VCaP (cell line): ENCODE results near the gene RAC2.

Source experiments
- H3K27ac ChIP-seq: fragments of 450-650 bp; 2 replicates; pipeline ENCODE4 v1.5.1; 2017
- TF ChIP-seq, protein P1 (sequence below): fragments of 450-650 bp; conservative IDR thresholded peaks from 2 replicates; pipeline ENCODE4 v1.5.1; 2017; ENCODE audit warnings: mild to moderate bottlenecking, moderate library complexity

Gene RAC2

DNA sequence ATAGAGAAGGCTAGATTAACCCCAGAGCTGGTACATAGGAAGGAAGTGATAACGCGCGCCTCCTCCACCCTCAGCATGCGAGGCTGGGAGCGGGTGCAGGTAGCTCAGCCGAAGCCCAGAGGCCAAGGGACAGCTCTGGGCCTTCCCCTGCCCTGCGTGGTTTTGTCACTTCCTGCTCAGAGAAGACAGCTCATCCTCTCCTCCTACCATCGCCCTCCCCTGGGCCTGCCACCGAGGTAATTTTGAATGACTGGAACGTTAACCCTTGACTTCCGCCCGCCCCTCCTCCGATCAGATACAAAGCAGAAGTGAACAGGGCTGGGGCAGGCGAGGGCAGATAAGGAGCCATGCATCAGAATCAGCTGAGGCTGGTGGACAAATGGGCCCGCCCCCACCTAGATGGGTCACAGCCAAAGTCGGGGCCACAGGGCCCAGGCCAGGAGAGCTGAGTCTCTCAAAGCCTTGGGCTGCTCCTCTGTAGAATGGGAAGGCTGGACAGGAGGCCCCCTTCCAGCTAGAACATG lies 1.6 kb downstream of the RAC2 start:
- no peak overlapping the region for H3K27ac ChIP-seq
- TF ChIP-seq, protein P1, sequence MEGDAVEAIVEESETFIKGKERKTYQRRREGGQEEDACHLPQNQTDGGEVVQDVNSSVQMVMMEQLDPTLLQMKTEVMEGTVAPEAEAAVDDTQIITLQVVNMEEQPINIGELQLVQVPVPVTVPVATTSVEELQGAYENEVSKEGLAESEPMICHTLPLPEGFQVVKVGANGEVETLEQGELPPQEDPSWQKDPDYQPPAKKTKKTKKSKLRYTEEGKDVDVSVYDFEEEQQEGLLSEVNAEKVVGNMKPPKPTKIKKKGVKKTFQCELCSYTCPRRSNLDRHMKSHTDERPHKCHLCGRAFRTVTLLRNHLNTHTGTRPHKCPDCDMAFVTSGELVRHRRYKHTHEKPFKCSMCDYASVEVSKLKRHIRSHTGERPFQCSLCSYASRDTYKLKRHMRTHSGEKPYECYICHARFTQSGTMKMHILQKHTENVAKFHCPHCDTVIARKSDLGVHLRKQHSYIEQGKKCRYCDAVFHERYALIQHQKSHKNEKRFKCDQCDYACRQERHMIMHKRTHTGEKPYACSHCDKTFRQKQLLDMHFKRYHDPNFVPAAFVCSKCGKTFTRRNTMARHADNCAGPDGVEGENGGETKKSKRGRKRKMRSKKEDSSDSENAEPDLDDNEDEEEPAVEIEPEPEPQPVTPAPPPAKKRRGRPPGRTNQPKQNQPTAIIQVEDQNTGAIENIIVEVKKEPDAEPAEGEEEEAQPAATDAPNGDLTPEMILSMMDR: no peak

DNA sequence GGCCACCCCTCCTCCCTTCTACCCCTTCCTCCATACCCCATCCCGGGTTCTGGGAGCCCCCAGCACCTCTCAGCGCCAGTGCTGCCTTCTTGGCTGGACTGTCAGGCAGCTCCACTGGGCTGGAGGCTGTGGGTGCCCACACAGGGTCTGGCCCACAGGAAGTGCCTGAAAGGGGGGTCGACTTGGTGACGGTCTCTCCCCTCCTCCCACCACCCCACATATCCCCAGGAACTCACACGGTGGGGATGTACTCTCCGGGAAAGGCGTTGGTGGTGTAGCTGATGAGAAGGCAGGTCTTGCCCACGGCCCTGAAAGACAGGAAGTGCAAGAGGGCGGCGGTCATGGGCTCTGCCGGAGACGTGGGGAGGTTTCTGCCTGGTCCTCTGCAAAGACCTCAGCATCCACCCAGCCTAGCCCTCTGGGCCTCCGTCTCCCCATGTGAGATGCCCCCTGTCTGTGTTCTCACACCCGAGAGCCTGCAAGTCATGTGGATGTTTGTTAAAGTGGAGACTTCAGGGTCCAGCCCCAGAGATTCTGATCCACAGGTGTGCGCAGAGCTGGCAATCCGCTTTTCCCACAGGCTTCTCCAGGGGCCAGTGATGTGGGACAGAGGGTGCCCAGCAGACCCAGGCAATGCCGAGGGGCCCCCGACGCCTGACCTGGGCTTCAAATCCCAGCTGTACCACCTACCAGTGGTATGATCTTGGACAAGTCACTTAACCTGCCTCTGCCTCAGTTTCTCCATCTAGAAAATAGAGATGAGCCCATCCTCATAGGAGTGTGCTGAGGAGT lies 2.5 kb downstream of the RAC2 start:
- TF ChIP-seq, protein P1: no peak
- H3K27ac ChIP-seq: no peak overlapping the region

DNA sequence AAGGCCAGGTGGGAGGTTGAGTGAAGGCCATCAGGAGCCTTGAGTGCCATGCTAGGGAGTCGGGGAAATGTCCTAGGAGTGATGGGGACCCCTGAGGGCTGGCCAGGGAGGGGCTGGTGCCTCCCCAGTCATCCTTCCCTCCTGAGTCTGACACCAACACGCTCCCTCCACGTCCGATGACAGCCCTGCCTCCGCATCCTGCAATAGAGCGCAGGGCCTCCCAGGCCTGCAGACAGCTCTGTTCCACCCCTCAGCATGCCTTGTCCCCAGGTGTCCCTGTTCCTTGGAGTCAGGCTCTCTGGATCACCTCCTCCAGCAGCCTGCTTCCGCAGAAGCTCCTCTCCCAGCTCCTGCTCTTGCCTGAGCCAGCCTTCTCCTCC lies 3.1 kb downstream of the RAC2 start:
- TF ChIP-seq, protein P1: no peak
- H3K27ac ChIP-seq: no peak overlapping the region

DNA sequence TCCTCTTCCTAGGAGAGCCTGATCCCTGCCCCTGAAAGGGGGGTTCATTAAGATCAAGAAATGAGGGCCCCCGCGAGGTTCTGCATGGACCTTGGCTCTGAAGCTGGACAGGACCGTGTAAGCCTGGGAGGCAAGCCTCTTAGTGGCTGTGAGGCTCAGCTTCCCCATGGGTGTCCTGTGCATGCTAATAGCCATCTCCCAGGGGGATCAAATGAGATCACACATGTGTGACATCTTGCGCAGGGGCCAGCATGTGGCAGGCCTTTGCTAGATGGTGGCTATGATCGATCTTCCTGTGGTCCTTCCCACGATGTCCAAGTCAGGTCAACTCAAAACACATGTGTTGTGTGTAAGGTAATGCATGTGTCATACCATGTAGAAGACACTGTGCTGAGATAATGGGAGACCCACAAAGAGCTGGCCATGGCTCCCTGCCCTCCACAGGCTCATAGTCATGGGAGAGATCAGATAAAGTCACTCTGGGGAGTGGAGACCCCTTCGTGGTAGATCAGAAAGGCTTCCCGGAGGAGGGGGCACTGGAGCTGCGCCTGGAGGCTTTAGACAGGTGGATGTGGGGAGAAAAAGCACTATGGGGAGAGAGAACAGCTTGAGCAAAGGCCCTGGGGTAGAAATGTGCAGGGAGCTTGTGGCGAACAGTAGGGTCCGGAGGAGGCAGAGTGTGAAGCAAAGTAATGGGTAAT lies 3.7 kb downstream of the RAC2 start:
- TF ChIP-seq, protein P1: no peak
- no peak overlapping the region for H3K27ac ChIP-seq

DNA sequence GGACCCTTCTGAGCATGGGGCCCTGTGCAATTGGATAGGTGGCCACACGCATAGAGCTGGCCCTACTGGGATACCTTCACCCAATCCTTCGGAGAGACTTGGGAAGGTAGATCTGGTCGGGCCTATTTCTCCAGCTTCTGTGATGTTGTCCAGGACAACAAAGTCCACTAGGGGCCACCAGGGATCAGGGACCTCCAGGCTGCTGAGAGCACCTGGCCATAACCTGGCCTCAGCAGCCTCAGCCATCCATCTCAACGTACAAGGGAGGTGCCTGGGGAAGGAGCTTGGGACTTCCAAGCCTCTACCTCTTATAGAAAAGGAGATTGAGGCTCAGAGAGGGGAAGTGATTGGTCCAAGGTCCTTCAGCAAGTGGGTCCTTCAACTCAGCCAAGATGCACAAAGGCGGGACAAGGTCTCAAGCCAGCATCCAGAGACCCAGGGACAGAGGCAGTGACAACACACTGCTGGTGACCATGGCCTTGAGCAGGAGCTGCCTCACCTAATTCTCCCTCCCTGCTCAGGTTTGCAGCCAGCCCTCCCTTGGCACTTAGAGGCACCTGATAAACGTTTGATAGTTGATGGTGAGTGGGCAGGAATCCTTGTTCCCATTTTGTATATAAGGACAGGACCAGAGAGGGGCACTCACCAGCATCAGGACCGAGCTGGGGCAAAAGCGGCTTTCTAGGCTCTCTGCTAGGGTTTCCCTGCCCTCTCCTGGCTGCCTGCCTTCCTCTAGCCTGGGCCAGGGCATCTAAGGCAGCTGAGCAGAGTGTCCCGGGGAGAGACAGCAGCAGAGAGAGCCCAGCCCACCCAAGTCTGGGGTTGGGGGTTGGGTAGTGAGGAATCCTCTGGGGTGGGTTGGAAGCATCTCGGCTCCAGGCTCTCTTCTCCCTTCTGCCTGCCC lies 4.5 kb downstream of the RAC2 start:
- TF ChIP-seq, protein P1: no peak
- H3K27ac ChIP-seq: no peak overlapping the region

DNA sequence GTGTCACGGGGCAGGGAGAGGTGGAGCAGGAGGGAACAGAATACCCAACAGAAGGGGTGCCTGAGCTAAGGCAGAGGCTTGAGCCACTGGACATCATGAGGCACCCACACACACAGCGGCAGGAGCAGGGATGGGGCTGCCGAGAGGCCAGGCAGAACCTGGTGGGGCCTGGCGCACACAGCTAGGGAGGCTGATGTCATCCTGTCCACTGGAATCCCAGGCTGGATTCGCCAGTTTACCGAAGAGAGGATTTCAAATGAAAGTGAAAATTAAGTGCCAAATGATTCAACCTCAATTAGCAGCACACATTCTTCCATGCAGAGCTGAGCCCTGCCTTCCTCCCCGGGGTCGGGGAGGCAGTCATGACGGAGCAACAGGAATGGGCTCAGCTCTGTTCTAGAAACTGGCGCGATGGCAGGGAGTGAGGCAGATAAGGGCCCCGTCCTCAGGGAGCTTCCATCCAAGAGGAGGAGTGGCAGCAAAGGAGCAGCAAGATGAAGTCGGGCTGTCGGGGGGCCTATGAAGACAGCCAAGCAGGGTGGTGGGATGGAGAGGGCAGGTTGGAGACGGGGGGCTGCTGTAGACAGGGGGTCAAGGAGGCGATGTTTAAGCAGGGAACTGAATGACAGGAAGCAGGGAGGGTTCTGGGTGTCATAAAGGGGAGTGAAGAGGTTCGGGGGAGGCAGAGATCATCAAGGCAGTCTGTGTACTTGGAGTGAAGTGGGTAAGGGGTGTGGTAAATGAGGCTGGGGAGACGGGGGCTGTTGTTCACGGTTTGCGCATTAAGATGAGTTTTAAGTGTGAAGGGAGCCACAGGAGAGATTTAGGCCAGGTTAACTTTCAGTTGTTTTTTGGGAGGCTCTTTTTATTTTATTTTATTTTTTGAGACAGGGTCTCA lies 6.4 kb downstream of the RAC2 start:
- no peak overlapping the region for H3K27ac ChIP-seq
- TF ChIP-seq, protein P1: no peak
